B cell (primary cell): ENCODE measurements around the gene CMC1. TPM values are rescaled to one million over a fixed set of nuclear protein-coding genes. Genes with fewer than 3 reads are reported as not detected.
"Not testable (repeated sequence)": the region's sequence is repeated elsewhere in the genome, so short reads cannot be mapped to it uniquely, and the experiment has no call there.

Experiments used
- ATAC-seq: fragments of 200-7000 bp; cut with Tn5 transposase; one replicate; pipeline ENCODE4 v1.10.0; 2021; ENCODE audit warnings: low read depth, mild to moderate bottlenecking, moderate number of reproducible peaks, moderate library complexity
- CTCF ChIA-PET: fragments of 350-600 bp; sonication (Branson Sonifier 250); formaldehyde crosslinking; loops from one replicate; lab custom pipeline; 2021; ENCODE audit warnings: antibody characterized with exemption, inconsistent platforms; lab: Charles Lee
- POLR2A ChIA-PET: fragments of 350-600 bp; sonication (Branson Sonifier 250); formaldehyde crosslinking; loops from one replicate; lab custom pipeline; 2021; ENCODE audit warnings: antibody characterized with exemption; lab: Charles Lee
- DNase-seq: peaks from one replicate; pipeline ENCODE4 v3.0.0; 2013
- H2AFZ ChIP-seq: 2 replicates; pipeline ENCODE4 v1.6.1; 2012; ENCODE audit warnings: mild to moderate bottlenecking, low read depth, low read length; ENCODE audit not compliant: insufficient read depth, poor library complexity, severe bottlenecking
- H3K27ac ChIP-seq, 2 donors: 1 replicate in 1 of 2; 2 replicates in 1 of 2; pipeline ENCODE4 v1.5.1; 2012 to 2013; ENCODE audit warnings: low read length in 2 of 2, mild to moderate bottlenecking in 2 of 2, moderate library complexity in 1 of 2
- H3K27me3 ChIP-seq, 4 experiments: fragments of 200-600 bp in 1 of 4; sonication (generic) in 1 of 4; replicated peaks in 1 of 4; 1 replicate in 2 of 4; 2 replicates in 2 of 4; pipeline versions ENCODE4 v1.6.1 to v1.7.0; 2013 to 2016; ENCODE audit warnings: low read length in 3 of 4, mild to moderate bottlenecking in 2 of 4, mixed read lengths in 1 of 4, moderate library complexity in 1 of 4; ENCODE audit not compliant: insufficient read depth in 4 of 4, control insufficient read depth in 3 of 4; ENCODE audit errors: control extremely low read depth in 1 of 4
- H3K36me3 ChIP-seq, 2 experiments: replicated peaks in 1 of 2; 1 replicate in 1 of 2; 2 replicates in 1 of 2; pipeline versions ENCODE4 v1.6.1 to v1.7.1; 2013; ENCODE audit warnings: low read length in 1 of 2; ENCODE audit not compliant: insufficient read depth in 2 of 2, control insufficient read depth in 1 of 2; ENCODE audit errors: control extremely low read depth in 1 of 2, extremely low read depth in 1 of 2
- H3K4me1 ChIP-seq, 2 donors: fragments of 200-600 bp in 1 of 2; sonication (generic) in 1 of 2; 1 replicate in 1 of 2; 2 replicates in 1 of 2; pipeline versions ENCODE4 v1.5.1 to v1.6.1; 2013 to 2017; ENCODE audit warnings: low read length in 2 of 2; ENCODE audit not compliant: control insufficient read depth in 2 of 2, insufficient read depth in 2 of 2
- H3K4me2 ChIP-seq: replicated peaks from 2 replicates; pipeline ENCODE3; 2012; ENCODE audit warnings: mild to moderate bottlenecking, low read depth, low read length; ENCODE audit not compliant: poor library complexity, severe bottlenecking
- H3K4me3 ChIP-seq, 5 experiments: fragments of 200-600 bp in 1 of 5; sonication (generic) in 1 of 5; 1 replicate in 3 of 5; 2 replicates in 2 of 5; pipeline versions ENCODE4 v1.5.1 to v1.7.0; 2011 to 2016; ENCODE audit warnings: low read length in 4 of 5, mild to moderate bottlenecking in 4 of 5, low read depth in 2 of 5, control low read depth in 1 of 5, moderate library complexity in 1 of 5; ENCODE audit not compliant: insufficient read depth in 1 of 5; ENCODE audit errors: control extremely low read depth in 1 of 5, extremely low read depth in 1 of 5
- H3K79me2 ChIP-seq: fragments of 200-600 bp; sonication (generic); one replicate; pipeline ENCODE4 v1.6.0; 2016; ENCODE audit warnings: low read length; ENCODE audit not compliant: control insufficient read depth, insufficient read depth
- H3K9ac ChIP-seq: fragments of 200-600 bp; sonication (generic); 2 replicates; pipeline ENCODE4 v1.6.1; 2017; ENCODE audit warnings: mild to moderate bottlenecking, low read length, moderate library complexity
- H3K9me3 ChIP-seq, 3 donors: one replicate each; pipeline versions ENCODE4 v1.6.1 to v1.7.1; 2013; ENCODE audit warnings: low read length in 2 of 3; ENCODE audit not compliant: control insufficient read depth in 2 of 3, insufficient read depth in 1 of 3; ENCODE audit errors: control extremely low read depth in 1 of 3
- H4K20me1 ChIP-seq: 2 replicates; pipeline ENCODE4 v1.6.0; 2012; ENCODE audit warnings: mild to moderate bottlenecking, low read length; ENCODE audit not compliant: insufficient read depth, control insufficient read depth, poor library complexity, severe bottlenecking
- H3K27ac Mint-ChIP-seq: one replicate; pipeline ENCODE4 v1.8.0; 2021; ENCODE audit warnings: mixed read lengths
- H3K27me3 Mint-ChIP-seq: one replicate; pipeline ENCODE4 v1.8.0; 2021; ENCODE audit warnings: mixed read lengths
- H3K4me1 Mint-ChIP-seq: one replicate; pipeline ENCODE4 v1.8.0; 2021; ENCODE audit warnings: mixed read lengths
- H3K4me3 Mint-ChIP-seq: one replicate; pipeline ENCODE4 v1.8.0; 2021; ENCODE audit warnings: mixed read lengths
- H3K9me3 Mint-ChIP-seq: one replicate; pipeline ENCODE4 v1.8.0; 2022; ENCODE audit warnings: mixed read lengths; ENCODE audit not compliant: insufficient read depth
- CTCF ChIP-seq: fragments of 200-600 bp; IDR thresholded peaks from one replicate; pipeline ENCODE4 v1.8.0; 2022; ENCODE audit warnings: antibody characterized with exemption, mild to moderate bottlenecking
- EZH2 ChIP-seq: IDR thresholded peaks from 2 replicates; pipeline ENCODE4 v1.6.1; 2012; ENCODE audit warnings: borderline replicate concordance, low read depth, mild to moderate bottlenecking, moderate library complexity, low read length; ENCODE audit not compliant: insufficient read depth, poor library complexity, severe bottlenecking
- WGBS: methylation state at CpG from one replicate; pipeline ENCODE4 v1.1.5; 2013; ENCODE audit warnings: missing lambda C conversion rate; ENCODE audit not compliant: insufficient coverage; 5-methylcytosine and 5-hydroxymethylcytosine counted together
- intact Hi-C: fragments of 100-400 bp; cut with micrococcal nuclease; formaldehyde crosslinking; loops from one replicate; pipeline ENCODE4 v1.10.0; 2022
- polyA plus RNA-seq: library from polyadenylated mRNA; depleted of rRNA; stranded (reverse); fragments of >200 nt; gene quantifications from 2 replicates; pipeline ENCODE4 v1.2.3, GENCODE V29; 2012
- total RNA-seq, 2 donors: library from RNA; stranded (reverse); fragments of 120-200 nt in 1 of 2; gene quantifications; 1 replicate in 1 of 2; 2 replicates in 1 of 2; pipeline versions ENCODE4 v1.2.3 to v1.2.4, GENCODE V29; 2013 to 2022

The CMC1 gene
- total and polyA plus RNA-seq, 2 donors (not counting 1 experiment from before 2014, with no cell fraction given): 6.7 to 14.5 TPM

- H3K9me3 ChIP-seq, intact Hi-C loops, H3K4me3 Mint-ChIP-seq, H3K36me3 ChIP-seq, H4K20me1 ChIP-seq, POLR2A ChIA-PET, H3K79me2 ChIP-seq, ATAC-seq, H2AFZ ChIP-seq, DNase-seq, H3K4me2 ChIP-seq, H3K27ac ChIP-seq, H3K4me1 Mint-ChIP-seq, H3K9ac ChIP-seq, H3K27me3 ChIP-seq, H3K27ac Mint-ChIP-seq, H3K4me1 ChIP-seq, H3K9me3 Mint-ChIP-seq, H3K27me3 Mint-ChIP-seq, CTCF ChIA-PET: not testable (repeated sequence)
- WGBS: 76% methylated on average over 43 of the region's 47 CpGs
- peak overlapping the region in 1 of 5 experiments; percentile 19 for H3K4me3 ChIP-seq
Measured at GRCh38 chr3:28200366-28200848, 41.0 kb upstream of the CMC1 start.

- H3K9me3 ChIP-seq: peaks cover 0 to 3% (median 0%) of the 10 kb centered on the region in 3 donors
- no peaks in the 10 kb centered on the region for H3K9me3 Mint-ChIP-seq
- H3K79me2 ChIP-seq: no peaks in the 10 kb centered on the region
- no peak overlapping the region for H3K4me2 ChIP-seq
- ChIA-PET POLR2A (no interaction called here), CTCF (no interaction called here)
- peaks cover 0 to 6% of the 10 kb centered on the region in 2 donors for H3K4me1 ChIP-seq
- H4K20me1 ChIP-seq: no peaks in the 10 kb centered on the region
- no peak overlapping the region for H3K27ac Mint-ChIP-seq
- peaks cover 0 to 5% (median 0%) of the 10 kb centered on the region in 4 experiments for H3K27me3 ChIP-seq
- H3K36me3 ChIP-seq: no peaks in the 10 kb centered on the region
- no peak for DNase-seq
- H3K9ac ChIP-seq: no peak overlapping the region
- WGBS: no CpG with 5 or more reads among the region's 2 CpGs
- H3K4me3 ChIP-seq: no peak overlapping the region
- H3K27ac ChIP-seq: no peak overlapping the region
- TF ChIP-seq CTCF: no peak
- TF ChIP-seq EZH2: no peak
- no peak overlapping the region for H2AFZ ChIP-seq
- ATAC-seq: no peak
- peaks cover under 1% of the 10 kb centered on the region for H3K27me3 Mint-ChIP-seq
- intact Hi-C loops: no loop called here
- H3K4me1 Mint-ChIP-seq: peaks cover 7% of the 10 kb centered on the region
- no peak overlapping the region for H3K4me3 Mint-ChIP-seq
Measured at GRCh38 chr3:28206479-28206878, 34.9 kb upstream of the CMC1 start.
